Measurements from ENCODE around the gene PRKCSH.
"Not testable (repeated sequence)": the region's sequence is repeated elsewhere in the genome, so short reads cannot be mapped to it uniquely, and the experiment has no call there.

The PRKCSH gene

DNA sequence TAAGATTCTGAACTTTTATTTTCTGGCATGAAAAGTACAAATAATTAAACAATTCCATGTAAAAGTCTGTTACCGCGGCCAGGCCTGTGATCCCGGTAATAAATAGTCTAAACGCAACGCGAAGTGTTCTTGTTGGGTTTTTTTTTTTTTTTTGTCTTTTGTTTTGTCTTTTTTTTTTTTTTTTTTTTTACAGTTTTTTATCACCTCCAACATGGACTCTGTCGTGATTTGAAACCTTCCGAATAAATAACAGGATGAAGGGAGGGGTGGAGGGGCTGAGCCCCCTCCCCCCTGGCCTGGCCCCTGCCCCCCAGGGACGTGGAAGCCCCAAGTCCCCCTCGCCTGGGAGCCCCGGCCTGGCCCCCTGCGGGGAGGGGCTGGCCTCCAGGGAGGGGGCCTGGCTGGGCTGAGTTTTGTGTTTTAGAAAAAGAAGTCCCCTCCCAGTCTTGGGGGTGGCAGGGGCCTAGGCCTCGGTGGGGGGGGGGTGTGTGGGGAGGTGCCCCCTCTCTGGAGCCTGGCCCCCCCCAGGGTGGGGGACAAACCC, 16.0 kb downstream of the PRKCSH start:
- no peak for DNase-seq

DNA sequence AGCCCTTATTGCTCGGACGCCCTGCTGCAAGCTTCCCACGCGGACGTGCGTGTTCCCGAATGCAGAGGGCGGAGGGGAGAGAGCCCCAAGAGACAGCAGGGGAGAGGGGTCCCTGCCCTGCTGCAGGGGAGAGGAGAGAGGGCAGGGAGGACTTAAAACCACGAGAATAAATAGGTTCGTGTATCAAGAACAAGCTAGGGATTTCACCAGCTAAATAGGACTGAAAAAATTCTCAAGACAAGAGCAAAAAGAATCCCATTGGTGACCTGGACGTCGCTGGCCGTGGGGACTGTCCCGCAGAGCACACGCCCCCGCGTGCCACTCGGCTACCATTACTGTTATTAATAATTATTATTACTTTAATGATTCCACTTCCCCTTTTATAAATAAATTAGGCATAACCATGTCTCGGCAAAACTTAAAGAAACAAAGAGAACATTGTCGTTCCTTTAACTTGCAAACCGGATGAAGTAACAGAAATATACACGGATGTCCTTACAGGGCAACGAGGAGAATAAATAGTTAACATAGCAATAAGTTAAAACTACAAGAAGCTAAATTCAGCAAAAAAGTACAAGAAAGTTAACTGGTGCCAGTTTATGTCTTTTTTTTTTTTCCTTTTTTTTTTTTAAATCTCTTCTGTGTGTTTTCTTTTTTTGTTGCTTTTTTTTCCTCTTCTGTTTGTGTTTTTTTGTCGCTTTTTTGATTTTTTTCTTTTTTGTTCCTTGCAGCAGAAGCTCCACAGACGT, 16.6 kb downstream of the PRKCSH start:
- no peak for DNase-seq

- no peak for DNase-seq
These were observed 17.3 kb downstream of the PRKCSH start for GRCh38 chr19:11452620-11453310.

- DNase-seq, result no peak
These were observed 18.3 kb downstream of the PRKCSH start for GRCh38 chr19:11453468-11454341.

- DNase-seq, result not testable (repeated sequence)
These were observed 19.8 kb downstream of the PRKCSH start for GRCh38 chr19:11455233-11455554.

DNA sequence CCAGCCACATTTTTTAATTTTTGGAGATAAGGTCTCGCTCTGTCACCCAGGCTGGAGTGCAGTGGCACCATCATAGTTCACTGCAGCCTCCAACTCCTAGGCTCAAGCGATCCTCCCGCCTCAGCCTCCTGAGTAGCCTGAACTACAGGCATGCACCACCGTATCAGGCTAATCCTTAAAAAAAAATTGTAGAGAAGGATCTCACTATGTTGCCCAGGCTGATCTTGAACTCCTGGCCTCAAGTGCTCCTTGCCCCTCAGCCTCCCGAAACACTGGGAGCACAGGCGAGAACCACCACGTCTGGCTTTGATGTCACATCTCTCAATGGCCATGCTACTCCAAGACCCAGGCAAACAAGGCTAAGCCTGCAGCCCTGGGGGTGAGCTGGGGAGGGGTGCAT, 21.2 kb downstream of the PRKCSH start:
- no peak for DNase-seq

DNA sequence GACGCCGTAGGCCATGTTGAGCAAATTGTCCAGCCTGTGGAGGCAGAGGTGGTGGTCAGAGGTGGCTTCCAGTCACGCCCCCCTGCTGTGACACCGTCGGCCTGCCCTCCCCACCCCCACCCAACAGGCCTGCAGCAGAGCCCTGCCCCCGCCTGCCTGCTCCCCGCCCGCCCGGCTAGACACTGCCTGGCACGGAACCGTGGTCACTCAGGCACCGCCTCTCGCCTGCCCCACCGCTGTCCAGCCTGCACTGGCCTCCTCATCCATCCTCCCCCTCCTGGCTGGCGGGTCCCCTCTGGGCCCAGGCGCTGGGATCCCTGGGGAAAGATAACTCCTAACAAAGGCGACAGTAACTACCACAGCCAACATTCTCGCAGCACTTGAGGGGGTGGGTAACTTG, 21.7 kb downstream of the PRKCSH start:
- DNase-seq, result no peak

GRCh38 chr19:11457831-11458230, 22.4 kb downstream of the PRKCSH start:
- DNase-seq, result no peak

DNA sequence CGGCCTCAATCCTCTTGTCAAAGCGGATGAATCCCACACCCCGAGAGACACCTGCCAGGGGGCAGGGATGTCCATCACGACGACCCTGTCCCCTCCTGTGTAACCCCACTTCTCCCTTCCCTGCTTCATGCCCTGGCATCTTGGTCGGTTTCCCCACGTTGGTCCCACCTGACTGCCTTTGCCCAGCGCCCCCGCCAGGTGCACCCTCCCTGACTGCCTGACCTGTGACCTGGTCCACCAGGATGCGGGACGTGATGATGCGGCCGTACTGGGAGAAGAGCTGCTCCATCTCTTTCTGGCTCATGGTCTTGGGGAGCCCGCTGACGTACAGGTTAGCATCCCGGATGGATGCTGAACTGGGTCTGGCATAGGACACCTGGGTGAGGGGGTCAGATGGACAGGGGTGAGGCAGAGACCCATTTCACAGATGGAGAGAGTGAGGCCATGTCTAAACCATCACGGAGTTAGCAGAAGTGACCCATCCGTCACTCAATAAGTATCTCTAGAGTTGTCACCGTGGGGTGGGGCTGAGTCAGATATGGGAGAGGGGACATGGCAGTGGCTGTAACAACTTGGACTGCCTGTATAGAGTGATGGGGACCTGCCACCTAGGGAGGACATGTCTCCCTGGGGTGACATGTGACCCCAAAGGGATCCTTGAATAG, 22.9 kb downstream of the PRKCSH start:
- DNase-seq, result no peak

DNA sequence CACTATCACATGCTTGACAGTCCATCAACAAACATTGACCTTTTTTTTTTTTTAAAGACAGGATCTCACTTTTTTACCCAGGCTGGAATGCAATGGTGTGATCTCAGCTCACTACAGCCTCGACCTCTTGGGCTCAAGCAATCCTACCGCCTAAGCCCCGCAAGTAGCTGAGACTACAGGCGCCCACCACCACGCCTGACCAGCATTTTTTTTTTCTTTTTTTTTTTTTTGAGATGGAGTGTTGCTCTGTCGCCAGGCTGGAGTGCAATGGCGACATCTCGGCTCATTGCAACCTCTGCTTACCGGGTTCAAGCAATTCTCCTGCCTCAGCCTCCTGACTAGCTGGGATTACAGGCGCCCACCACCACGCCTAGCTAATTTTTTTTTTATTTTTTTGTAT, 23.5 kb downstream of the PRKCSH start:
- not testable (repeated sequence) for DNase-seq

DNA sequence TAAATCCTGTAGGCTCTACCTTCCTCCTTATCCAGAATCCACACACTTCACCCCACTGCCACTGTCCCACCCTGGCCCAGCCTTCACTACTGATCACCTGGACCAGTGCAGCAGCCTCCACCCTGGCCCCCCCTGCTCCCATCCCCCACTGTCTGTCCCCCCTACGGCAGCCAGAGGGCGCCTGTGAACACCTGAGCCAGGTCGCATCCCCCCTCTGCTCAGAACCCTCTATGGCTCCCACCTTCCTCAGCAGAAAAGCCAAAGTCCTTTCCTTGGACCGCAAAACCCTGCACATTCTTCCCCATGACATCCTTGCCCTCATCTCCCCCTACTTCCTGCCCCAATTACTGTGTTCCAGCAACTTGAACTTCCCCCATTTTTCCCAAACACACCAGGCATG, 24.8 kb downstream of the PRKCSH start:
- no peak for DNase-seq

- DNase-seq, result no peak
These were observed 26.0 kb downstream of the PRKCSH start for GRCh38 chr19:11461453-11461852.

GRCh38 chr19:11463391-11463790, 28.0 kb downstream of the PRKCSH start:
- no peak for DNase-seq

DNA sequence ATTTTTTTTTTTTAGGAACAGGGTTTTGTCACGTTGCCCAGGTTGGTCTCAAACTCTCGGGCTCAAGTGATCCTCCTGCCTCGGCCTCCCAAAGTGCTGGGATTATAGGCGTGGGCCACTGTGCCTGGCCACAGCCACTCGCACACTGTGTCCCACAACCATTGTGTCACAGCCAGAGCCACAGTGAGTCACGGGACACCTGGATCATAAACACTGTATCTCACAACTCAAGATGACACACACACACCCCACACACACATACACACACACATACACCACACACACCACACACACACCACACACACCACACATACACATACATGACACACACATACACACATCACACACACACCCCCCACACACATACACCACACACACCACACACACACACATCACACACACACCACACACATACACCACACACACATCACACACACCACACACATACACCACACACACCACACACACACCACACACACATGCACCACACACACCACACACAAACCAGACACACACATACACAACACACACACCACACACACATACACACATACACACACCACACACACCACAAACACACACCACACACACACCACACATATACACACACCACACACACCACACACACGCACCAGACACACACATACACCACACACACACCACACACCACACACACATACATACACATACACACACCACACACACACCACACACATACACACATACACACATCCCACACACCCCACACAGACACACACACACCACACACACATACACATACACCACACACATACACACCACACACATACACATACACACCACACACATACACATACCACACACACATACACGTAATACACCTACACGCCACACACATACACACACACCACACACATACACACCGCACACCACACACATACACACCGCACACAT, 29.2 kb downstream of the PRKCSH start:
- no peak for DNase-seq

- DNase-seq, result no peak
These were observed 30.2 kb downstream of the PRKCSH start for GRCh38 chr19:11465600-11465999.

GRCh38 chr19:11468266-11468845, 32.9 kb downstream of the PRKCSH start:
- not testable (repeated sequence) for DNase-seq

GRCh38 chr19:11473725-11474124, 38.3 kb downstream of the PRKCSH start:
- DNase-seq, result no peak

DNA sequence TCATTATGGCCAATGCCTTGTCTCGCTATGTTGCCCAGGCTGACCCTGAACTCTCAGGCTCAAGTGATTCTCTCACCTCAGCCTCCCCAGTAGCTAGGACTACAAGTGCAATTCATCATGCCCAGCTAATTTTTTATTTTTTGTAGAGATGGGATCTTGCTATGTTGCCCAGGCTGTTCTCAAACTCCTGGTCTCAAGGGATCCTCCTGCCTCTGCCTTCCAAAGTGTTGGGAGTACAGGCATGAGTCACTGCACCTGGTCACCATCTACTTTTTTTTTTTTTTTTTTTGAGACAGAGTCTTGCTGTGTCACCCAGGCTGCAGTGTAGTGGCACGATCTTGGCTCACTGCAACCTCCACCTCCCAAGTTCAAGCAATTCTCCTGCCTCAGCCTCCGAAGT, 39.9 kb downstream of the PRKCSH start:
- DNase-seq, result not testable (repeated sequence)

DNA sequence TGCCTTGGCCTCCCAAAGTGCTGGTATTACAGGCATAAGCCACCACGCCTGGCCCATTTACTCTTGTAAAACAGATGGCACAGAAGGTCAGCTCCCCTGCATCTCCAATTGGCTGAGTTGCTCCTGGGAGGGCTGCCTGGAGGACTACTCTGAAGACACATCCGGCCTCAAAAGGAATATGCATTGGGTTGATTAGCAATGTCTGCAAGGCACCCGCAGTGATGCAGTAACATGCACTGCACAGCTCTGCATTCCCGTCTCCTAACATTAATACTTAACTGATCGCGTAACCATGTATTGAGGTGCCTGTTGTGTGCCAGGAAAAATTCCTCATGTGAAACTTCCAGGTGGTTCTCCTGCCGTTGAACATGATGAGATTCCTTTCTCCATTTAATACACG, 40.4 kb downstream of the PRKCSH start:
- DNase-seq, result no peak

- peak in 1 of 2 donors; percentile 7 for DNase-seq
These were observed 43.0 kb downstream of the PRKCSH start for GRCh38 chr19:11478167-11479089.
